Mucosa of gallbladder (tissue), 1 donor: ENCODE measurements around the gene GFRA1. TPM values are rescaled to one million over a fixed set of nuclear protein-coding genes. Genes with fewer than 3 reads are reported as not detected.

Source experiments
- DNase-seq: peaks from one replicate; pipeline ENCODE4 v3.0.0-alpha.2; 2020; ENCODE audit warnings: low spot score
- total RNA-seq: library from RNA; stranded (reverse); gene quantifications from one replicate; pipeline ENCODE4 v1.2.1, GENCODE V29; 2021
- donor health status: DM: no; HTN: no; CAD: no.

GFRA1 gene
- total RNA-seq, 1 donor from 2014 or later, result 18.3 TPM

DNA sequence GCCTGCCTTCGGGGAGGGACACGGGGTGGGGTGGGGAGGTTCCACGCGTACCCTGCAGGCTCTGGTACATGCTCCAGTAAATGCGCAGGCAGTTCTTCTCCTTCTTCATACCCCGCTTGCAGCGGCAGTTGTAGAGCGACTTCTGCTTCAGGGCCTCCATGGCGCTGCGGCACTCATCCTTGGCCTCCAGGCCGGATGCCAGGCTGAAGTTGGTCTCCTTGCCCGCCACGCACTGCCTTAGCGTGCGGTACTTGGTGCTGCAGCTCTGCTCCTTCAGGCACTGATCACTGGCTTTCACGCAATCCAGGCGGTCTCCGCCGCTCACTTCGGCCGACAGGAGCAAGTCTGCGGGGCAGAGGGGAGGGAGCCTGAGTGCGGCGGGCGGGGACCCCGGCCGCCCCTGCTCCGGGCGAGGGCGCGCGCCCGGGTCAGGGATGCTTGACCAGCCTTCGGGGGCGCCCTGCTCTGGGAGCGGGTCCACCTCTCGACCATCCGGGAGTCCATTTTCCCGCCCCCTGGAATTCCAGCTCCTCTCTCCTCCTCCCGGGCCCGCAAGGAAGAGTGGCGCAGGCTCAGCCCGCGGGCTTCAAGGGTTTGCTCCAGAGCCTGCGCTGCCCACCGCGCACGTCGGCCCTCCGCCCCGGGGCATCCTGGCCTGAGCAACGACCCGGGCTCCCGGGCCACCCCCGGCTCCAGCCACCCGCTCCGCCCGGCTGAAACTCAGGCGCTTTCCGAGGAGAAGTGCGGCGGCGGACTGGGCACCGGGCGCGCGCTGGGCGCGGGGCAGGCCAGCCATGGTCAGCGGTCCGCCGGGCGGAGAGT, 2.0 kb downstream of the GFRA1 start:
- no peak for DNase-seq

DNA sequence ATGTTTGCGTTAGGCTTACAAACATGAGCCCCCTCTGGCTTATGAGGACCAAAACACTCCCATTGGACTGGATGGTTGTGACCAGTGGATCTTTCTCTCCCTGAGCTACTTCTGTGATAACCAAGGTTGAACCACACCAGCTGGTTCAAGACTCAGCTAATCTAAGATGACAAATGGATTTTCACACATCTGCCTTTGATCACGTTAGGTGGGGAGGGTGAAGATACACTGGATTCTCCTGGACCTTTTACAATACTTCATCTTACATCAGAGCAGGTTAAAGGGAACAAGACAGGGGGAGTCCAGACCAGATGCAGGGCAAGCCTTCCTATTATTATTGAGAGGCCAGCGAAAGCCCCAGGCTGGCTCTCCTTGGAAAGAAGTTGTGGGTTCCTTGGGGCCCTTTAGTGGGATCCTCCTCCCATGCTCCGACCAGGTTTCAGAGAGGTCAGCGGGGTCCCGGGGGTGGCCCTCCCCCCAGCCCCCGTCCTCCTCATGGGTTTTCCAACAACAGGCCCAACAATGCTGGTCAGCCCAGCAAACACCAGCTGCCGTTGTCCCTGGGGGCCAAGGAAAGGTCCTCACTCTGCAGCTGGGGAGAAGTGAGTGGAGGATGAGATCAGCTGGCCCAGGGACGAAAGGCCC, 2.8 kb downstream of the GFRA1 start:
- DNase-seq, result no peak

DNA sequence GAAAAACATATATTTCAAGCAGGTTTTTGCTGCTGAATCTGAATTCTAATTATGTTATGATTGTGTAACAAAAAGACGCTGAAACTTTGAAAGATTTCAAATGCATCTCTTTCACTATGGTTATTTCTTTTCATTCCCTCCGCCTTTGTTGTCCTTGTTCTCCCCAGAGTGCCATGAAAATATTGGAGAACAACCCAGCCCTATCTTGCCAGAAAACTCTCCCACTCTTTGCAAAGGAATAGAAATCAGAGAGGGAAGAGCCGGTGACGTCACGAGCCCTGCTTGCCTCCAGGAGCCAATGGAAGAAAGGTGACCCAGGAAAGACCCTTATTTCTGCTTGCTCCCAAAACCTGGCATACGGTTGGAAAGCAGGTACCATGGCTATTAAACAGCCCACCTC, 3.4 kb downstream of the GFRA1 start:
- DNase-seq, result no peak

DNA sequence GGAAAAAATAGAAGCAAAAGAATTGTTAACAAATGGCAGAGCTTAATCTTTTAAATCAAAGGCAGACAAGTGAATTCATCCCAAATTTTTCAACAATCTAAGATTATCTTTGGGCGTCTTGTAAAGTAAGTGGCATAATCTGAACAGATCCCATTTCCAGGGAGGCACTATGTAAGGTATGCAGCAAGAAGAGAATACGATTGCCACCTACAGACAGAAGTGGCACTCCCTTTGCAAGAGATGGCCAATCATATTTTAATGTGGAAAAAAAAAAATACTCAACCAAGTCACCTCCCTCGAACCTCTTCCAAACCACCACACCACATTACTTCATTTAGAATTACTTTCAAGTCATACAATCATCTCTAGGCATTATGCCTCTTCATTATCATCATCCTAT, 4.0 kb downstream of the GFRA1 start:
- no peak for DNase-seq

DNA sequence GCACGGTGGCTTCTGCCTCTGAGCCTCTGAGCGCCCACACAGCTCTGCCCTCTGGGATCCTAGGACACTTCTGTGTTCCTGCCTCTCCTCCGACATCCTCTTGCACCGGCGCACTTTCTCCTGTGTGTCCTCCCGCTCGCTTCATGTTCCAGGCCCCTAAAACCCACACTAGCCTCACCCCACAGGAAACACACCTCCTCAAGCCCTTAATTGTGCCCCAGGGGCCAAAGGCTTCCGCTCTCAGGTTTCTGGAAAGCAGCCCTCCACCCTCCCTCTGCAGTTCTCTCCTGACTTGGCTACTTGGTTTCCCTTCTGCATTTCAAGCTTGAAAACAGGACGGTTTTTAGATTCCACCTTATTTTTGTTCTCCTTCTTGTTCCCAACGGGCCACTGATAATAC, 7.3 kb downstream of the GFRA1 start:
- no peak for DNase-seq

- DNase-seq, result no peak
These were observed 8.9 kb downstream of the GFRA1 start for GRCh38 chr10:116263870-116264655.

DNA sequence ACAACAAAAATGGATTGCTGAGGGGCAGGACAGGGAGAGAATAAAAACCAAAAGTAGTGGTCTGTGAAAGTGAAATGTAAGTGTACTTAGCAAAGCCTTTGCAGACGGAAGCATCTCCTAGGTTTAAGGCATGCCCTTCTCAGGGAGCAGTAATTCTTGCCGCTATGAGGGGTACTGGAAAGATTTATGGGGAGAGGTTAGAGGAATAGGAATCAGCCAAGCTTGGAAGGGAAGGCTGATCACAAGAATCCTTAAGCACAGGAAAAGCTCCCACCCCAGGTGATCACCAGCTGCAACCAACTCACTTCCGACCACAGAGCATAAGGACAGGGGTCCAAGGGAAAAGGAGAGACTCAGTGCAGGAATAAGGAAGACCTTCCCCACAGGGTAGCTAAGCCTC, 10.3 kb downstream of the GFRA1 start:
- DNase-seq, result no peak

DNA sequence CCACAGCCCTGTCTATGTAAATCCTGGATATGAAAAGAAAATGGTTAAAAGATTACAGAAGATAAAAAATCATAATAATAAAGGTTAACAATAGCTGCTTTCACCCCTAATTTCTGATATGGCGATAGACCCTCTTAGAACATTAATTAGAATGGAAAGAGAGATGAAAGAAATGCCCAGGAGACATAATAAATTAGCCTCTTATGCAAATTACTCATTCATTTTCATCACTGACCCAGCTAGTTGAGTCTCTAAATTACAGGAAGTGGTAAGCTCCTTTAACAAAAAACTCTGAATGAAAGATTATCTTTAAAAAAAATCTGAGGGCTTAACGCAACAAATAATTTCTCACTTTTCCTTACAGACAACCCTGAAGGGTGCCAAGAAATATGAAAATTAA, 12.4 kb downstream of the GFRA1 start:
- DNase-seq, result no peak

DNA sequence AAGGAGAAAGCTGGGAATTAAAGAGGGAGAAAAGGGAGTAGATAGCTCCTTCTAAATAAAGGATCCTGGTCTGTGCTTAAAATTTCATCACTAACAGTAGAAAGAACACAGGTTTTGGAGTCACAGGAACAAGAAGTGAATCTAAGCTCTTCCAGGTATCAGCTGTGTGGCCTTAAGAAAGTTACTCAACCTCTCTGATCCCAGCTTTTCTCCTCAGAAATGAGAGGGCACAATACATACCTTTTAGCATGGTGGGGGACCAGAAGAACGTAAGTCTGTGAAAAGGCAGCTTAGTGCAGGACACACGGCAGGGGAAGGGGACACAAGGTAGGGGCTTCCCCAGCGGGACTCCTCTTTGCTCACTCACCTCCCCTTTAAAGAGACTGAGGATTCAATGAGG, 13.4 kb downstream of the GFRA1 start:
- DNase-seq, result no peak

DNA sequence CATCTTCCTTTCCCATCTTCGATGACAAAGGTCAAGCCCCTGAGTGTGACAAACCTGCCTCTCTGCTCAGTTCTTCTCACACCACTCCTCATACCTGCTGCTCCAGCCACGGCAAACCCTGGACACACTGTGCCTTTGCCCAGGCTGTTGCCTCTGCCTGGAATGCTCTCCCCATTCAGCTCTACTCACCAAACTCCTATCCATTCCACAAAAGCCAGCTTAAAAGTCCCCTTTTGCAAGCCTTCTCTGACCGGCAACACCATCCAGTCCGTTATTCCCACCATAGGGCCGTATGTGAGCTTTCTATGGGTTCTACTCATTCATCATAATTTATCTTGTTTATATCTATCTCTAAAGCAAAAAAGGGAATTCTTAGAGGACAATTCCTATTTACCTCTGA, 15.2 kb downstream of the GFRA1 start:
- DNase-seq, result no peak

DNA sequence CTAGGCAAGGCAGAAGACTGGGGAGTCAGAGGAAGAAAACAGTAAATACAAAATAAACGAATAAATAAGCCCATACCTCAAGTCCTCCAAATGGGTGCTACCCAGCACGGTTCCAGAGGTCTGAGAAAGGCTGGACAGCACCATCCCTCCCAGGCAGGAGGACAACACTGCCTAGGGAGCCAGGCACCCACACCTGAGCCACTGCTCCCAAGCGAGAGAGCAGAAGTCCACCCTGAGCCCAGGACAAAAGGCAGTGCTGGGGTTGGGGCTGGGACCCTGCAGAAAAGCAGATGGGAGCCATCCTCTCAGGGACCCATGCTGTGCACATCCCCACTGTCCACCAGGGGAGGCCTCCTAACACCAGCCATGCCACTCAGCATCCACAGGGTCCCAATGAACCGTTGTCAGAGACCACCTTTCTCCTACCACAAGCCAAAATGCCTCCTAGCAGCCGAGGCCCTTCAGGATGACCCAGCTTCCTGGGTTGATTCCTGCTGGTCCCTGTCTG, 16.2 kb downstream of the GFRA1 start:
- no peak for DNase-seq

GRCh38 chr10:116255886-116256751, 16.9 kb downstream of the GFRA1 start:
- no peak for DNase-seq

DNA sequence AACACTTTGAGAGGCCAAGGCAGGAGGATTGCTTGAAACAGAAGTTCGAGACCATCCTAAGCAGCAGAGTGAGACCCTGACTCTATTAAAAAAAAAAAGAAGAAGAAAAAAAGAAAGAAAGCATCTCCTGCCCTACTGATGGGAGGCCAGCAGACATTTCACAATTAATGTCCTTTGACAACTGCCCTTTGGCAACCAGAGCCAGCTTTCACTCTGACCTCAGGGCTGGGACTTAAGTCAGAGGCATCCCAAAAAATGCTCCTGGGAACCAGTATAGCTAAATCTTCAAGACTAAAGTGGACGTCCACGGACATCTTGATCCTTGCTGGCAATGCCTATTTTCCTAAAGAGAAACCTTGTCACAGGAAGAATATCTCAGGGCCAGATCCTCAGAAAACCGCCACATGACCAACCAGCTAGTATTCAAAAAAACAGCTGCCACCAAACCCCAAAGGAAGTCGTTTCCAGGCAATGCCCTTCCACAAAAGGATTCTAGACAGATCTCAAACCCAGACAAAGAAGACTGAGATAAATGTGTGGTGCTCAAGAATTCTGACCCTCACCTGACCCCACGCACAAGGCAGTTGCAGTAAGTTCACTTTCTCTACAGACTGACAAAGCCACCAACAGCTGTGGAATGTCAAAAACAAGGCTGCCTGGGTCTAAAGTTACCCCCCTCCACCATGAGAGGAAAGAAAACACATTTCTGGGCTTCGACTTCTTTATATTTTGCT, 18.4 kb downstream of the GFRA1 start:
- no peak for DNase-seq

DNA sequence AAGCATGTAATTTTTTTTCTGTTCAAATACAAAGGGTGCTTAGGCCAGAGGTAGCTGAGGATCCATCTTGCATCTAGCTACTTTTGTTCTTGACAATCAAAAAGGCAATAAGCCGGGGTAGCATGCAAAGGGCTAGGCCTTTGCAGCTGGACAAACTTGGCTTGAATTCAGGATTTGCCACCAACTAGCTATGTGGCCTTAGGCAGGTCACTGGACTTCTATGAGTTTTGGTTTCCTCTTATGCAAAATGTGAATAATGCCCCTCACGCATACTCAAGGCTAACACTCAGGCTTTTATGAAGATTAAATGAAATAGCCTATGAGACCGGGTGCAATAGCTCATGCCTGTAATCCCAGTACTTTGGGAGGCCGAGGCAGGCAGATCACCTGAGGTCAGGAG, 19.3 kb downstream of the GFRA1 start:
- no peak for DNase-seq

GRCh38 chr10:116251602-116252395, 21.2 kb downstream of the GFRA1 start:
- DNase-seq, result no peak

GRCh38 chr10:116247691-116248090, 25.3 kb downstream of the GFRA1 start:
- no peak for DNase-seq

GRCh38 chr10:116246263-116246662, 26.7 kb downstream of the GFRA1 start:
- no peak for DNase-seq

- no peak for DNase-seq
These were observed 27.9 kb downstream of the GFRA1 start for GRCh38 chr10:116245156-116245555.

- no peak for DNase-seq
These were observed 31.2 kb downstream of the GFRA1 start for GRCh38 chr10:116241642-116242410.
